Fibroblast of skin of abdomen (primary cell): ENCODE results near the gene PDE4A.
"Not testable (repeated sequence)": the region's sequence is repeated elsewhere in the genome, so short reads cannot be mapped to it uniquely, and the experiment has no call there.

Source experiments
- DNase-seq: peaks from one replicate; pipeline ENCODE4 v3.0.0-alpha.2; 2013

Gene PDE4A

GRCh38 chr19:10403137-10404021 is 17.0 kb upstream of the PDE4A start, which contains the start of gene CDC37:
CDC37 (minus strand) TSS chr19:10403542; CDS start chr19:10403479, 63 bp downstream.
- DNase-seq: peak; percentile 95

GRCh38 chr19:10404888-10405820 is 15.2 kb upstream of the PDE4A start:
- DNase-seq: no peak

GRCh38 chr19:10406191-10406590 is 14.1 kb upstream of the PDE4A start:
- DNase-seq: no peak

- DNase-seq: no peak
Observed at GRCh38 chr19:10407096-10407495, 13.2 kb upstream of the PDE4A start.

- no peak for DNase-seq
Observed at GRCh38 chr19:10408511-10409283, 11.6 kb upstream of the PDE4A start.

GRCh38 chr19:10411224-10411623 is 9.1 kb upstream of the PDE4A start:
- not testable (repeated sequence) for DNase-seq

GRCh38 chr19:10412257-10412977 is 7.9 kb upstream of the PDE4A start:
- DNase-seq: no peak

- DNase-seq: no peak
Observed at GRCh38 chr19:10416083-10416379, 4.3 kb upstream of the PDE4A start.

- peak; percentile 83 for DNase-seq
Observed at GRCh38 chr19:10416380-10417257, 3.7 kb upstream of the PDE4A start.

- DNase-seq: no peak
Observed at GRCh38 chr19:10417541-10418234, 2.6 kb upstream of the PDE4A start.

GRCh38 chr19:10418235-10418484 is 2.2 kb upstream of the PDE4A start:
- DNase-seq: no peak

GRCh38 chr19:10418485-10419199 is 1.7 kb upstream of the PDE4A start:
- no peak for DNase-seq

GRCh38 chr19:10419200-10419645 is 1.1 kb upstream of the PDE4A start:
- DNase-seq: peak; percentile 26

GRCh38 chr19:10419646-10420443 is 493 bp upstream of the PDE4A start:
- DNase-seq: peak; percentile 50

- no peak for DNase-seq
Observed at GRCh38 chr19:10421240-10422045, 1.1 kb downstream of the PDE4A start.

GRCh38 chr19:10422046-10422461 is 1.7 kb downstream of the PDE4A start:
- DNase-seq: no peak

- DNase-seq: no peak
Observed at GRCh38 chr19:10422846-10423245, 2.5 kb downstream of the PDE4A start.
